Spleen (tissue), 7 donors: ENCODE data around the gene PHACTR4.

Experiments used
- POLR2A ChIP-seq, 3 donors: fragments of 450-650 bp; IDR thresholded peaks; one replicate each; pipeline ENCODE4 v1.5.1; 2017; ENCODE audit warnings: antibody characterized with exemption in 3 of 3, mild to moderate bottlenecking in 1 of 3
- POLR2AphosphoS5 ChIP-seq, 3 donors: sonication (generic); formaldehyde crosslinking; IDR thresholded peaks; one replicate each; pipeline ENCODE4 v1.5.1; 2017; ENCODE audit warnings: antibody characterized with exemption in 3 of 3
- TF ChIP-seq, protein P1 (sequence below), 11 experiments: fragments of 200-600 bp in 7 of 11; fragments of 450-650 bp in 4 of 11; sonication (generic) in 4 of 11; IDR thresholded peaks in 8 of 11; conservative IDR thresholded peaks in 3 of 11; 1 replicate in 7 of 11; 2 replicates in 4 of 11; pipeline versions ENCODE4 v1.4.0 to v1.8.0; 2016 to 2021; ENCODE audit warnings: antibody characterized with exemption in 11 of 11, inconsistent platforms in 4 of 11, mild to moderate bottlenecking in 1 of 11
- donor health status: DM: no; HTN: no; CAD: no; lungs with moderate emphysema.
- donor health status: DM: no; HTN: no; CAD: no.
- donor health status: DM: no; HTN: no; CAD: no.

DNA sequence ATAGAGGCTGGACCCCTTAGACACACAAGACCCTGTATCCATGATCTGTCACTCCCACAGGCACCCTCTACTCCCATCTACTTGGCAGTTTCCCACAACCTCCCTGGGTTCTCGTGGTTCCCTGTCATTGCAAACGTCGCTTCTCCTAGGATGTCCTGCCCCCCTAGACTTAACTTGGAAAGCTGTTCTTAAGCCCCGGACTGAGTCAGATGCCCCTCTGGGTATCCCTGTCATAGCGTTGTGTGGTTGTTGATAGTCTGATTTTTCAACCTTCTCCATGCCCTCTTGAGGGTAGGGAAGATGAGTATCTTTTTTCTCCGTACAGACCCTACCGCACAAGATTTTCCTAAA is 148.1 kb downstream of the PHACTR4 start:
- TF ChIP-seq, protein P1, sequence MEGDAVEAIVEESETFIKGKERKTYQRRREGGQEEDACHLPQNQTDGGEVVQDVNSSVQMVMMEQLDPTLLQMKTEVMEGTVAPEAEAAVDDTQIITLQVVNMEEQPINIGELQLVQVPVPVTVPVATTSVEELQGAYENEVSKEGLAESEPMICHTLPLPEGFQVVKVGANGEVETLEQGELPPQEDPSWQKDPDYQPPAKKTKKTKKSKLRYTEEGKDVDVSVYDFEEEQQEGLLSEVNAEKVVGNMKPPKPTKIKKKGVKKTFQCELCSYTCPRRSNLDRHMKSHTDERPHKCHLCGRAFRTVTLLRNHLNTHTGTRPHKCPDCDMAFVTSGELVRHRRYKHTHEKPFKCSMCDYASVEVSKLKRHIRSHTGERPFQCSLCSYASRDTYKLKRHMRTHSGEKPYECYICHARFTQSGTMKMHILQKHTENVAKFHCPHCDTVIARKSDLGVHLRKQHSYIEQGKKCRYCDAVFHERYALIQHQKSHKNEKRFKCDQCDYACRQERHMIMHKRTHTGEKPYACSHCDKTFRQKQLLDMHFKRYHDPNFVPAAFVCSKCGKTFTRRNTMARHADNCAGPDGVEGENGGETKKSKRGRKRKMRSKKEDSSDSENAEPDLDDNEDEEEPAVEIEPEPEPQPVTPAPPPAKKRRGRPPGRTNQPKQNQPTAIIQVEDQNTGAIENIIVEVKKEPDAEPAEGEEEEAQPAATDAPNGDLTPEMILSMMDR (IDR thresholded peaks at IDR 0.05 in 8 of 11, conservative IDR thresholded peaks at IDR 0.05 in 3 of 11): peak in 1 of 11 experiments; percentile 3
- TF ChIP-seq POLR2A (IDR thresholded peaks at IDR 0.05) (no peak), POLR2AphosphoS5 (IDR thresholded peaks at IDR 0.05) (no peak)
